Measurements from ENCODE around the gene PIK3CG.

PIK3CG gene

DNA sequence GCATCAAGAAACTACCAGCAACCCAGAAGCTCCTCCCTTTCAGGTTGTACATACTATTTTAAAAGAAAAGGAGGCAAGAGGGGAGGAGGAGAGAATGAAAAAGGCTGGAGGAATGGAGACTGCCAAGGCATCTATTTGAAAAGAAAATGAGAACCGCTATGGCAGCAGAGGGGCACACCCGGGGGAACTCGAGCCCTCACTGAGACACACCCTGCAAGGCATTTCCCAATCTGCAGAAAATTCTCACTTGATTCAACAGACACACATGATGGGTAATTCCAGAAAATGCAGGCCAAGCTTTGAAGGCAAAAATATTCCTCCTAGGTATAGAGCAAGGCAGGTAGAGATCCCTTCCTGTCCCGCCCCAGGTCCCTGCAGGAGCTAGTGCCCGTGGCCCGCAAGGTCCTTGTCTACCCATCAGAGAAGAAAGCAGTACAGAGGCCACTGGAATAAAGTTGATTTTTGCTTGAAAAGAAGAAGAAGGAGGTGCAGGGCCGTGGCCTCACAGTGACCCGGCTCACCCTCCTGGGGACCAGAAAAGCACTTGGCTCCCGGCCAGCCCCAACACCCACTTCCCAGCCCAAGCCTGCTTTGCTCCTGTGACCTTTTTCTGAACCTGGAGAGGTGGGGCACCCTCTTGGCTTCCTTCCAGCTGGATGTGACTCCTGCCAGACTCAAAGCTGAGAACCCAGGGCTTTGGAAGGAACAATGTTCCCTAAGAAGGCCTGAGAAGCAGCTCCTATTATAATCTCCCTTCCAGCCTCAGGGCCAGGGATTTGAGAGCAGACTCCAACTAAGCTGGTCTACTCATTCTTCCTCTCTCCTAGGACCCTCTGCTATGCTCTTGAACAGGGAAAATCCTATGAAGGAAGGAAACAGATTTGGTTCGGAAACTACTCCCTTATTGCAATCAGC lies 6.2 kb upstream of the PIK3CG start:
- DNase-seq (ENCODE audit: low read depth in 2 of 2, low spot score in 1 of 2): no peak

GRCh38 chr7:106862317-106863089 lies 2.6 kb upstream of the PIK3CG start:
- DNase-seq (ENCODE audit: low read depth in 2 of 2, low spot score in 1 of 2): no peak

- no peak for DNase-seq (ENCODE audit: low read depth in 2 of 2, low spot score in 1 of 2)
Measured at GRCh38 chr7:106863274-106863997, 1.6 kb upstream of the PIK3CG start.

DNA sequence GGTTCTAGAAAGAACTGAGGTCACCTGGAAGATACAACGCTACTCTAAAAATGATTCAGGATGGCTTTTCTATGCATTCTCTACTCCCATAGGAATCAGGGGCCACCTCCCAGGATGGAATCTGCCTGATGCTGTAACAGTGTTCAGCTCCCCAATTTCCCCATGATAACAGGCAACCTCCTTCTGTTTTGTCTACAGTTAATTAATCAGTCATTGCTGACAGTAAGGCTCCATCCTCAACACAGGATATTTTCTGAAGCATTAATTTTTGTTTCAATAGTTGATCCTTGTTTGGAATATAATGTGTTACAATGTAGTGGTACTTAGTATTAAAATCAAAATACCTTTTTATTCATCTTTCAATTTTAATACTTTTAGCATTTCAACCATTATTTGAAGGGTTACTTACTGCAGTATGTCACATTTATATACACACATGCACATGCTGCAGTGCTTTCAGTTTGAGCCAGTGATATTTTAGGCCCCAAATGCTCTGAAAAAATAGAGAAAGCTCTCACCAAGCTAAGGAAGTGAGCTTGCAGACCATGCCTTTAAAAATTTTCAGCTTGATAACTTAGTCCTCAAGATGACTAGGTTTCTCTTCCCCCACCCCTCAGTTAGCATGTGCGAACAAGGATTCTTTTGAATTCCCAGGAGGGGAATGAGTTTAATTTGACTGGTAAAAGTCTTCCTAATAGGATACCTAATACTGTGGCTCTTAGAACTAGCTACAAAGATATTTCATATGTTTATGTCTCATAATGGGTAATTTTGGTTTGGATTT lies 592 bp upstream of the PIK3CG start:
- DNase-seq (ENCODE audit: low read depth in 2 of 2, low spot score in 1 of 2): no peak

DNA sequence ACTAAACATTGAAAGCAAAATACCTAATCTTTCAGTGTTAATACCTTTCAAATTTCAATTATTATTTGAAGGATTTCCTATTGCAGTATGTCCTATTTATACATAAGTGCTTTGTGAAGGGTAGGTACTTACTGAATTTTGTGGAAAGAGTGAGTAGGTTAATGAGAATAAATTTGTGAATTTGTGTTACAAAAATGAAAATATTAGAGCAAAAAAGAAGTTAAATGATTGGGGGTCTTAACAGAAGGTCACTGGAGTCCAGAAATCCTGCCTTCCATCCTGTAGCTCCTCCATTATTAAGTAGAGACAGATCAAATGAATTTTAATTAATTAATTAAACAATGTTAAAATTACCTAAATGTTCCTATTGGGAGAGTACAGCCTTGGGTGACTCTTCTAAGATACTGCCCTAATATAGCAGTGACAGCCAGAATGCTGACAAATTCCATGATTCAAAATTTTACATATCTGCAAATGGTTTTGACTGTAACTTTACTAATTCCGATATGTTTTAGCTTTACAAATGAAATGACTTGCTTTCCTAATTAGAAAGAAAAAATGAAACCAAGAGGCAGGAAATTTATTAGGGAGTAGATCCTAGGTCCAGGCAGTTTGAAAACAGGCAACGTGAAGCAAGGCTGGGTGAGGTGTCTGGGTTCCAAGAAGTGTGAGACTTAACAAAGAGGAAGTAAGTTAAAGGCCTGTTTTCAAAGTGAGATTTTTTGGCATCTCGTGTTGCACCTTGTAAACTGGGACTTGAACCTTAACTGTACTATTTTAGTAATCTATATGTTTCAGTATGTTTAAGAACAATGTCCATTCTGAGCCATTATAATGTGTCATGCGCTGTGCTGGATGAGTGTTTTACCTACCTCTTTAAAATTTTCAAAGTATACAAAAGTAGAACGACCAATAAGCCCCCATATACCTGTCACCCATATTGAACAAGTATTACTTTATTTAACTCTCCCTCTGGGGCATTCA lies 1.5 kb downstream of the PIK3CG start:
- DNase-seq (ENCODE audit: low read depth in 2 of 2, low spot score in 1 of 2): no peak

DNA sequence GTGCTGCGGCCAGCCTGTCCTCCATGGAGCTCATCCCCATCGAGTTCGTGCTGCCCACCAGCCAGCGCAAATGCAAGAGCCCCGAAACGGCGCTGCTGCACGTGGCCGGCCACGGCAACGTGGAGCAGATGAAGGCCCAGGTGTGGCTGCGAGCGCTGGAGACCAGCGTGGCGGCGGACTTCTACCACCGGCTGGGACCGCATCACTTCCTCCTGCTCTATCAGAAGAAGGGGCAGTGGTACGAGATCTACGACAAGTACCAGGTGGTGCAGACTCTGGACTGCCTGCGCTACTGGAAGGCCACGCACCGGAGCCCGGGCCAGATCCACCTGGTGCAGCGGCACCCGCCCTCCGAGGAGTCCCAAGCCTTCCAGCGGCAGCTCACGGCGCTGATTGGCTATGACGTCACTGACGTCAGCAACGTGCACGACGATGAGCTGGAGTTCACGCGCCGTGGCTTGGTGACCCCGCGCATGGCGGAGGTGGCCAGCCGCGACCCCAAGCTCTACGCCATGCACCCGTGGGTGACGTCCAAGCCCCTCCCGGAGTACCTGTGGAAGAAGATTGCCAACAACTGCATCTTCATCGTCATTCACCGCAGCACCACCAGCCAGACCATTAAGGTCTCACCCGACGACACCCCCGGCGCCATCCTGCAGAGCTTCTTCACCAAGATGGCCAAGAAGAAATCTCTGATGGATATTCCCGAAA lies 2.7 kb downstream of the PIK3CG start:
- DNase-seq (ENCODE audit: low read depth in 2 of 2, low spot score in 1 of 2): no peak

DNA sequence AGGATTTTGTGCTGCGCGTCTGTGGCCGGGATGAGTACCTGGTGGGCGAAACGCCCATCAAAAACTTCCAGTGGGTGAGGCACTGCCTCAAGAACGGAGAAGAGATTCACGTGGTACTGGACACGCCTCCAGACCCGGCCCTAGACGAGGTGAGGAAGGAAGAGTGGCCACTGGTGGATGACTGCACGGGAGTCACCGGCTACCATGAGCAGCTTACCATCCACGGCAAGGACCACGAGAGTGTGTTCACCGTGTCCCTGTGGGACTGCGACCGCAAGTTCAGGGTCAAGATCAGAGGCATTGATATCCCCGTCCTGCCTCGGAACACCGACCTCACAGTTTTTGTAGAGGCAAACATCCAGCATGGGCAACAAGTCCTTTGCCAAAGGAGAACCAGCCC lies 3.3 kb downstream of the PIK3CG start:
- DNase-seq (ENCODE audit: low read depth in 2 of 2, low spot score in 1 of 2): no peak

DNA sequence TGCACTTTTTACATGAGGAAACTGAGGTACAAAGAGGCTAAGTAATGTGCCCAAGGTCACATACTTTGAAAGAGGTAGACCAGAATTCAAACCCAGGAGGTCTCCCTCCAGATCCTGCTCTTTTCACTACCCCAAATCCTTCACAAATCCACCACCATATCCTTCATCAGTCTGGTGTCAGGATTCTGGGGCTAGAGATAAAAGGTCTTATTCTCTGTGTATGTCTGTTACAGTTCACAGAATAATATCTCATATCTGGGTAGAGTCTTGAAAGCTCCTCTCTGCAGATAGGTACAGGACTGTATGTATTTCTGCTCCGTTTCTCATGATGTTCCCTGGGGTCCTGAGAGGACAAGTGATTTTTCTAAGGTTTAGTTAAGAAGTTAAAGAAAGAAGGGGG lies 4.9 kb downstream of the PIK3CG start:
- DNase-seq (ENCODE audit: low read depth in 2 of 2, low spot score in 1 of 2): no peak

GRCh38 chr7:106870528-106870927 lies 5.4 kb downstream of the PIK3CG start:
- DNase-seq (ENCODE audit: low read depth in 2 of 2, low spot score in 1 of 2): no peak

GRCh38 chr7:106870983-106871410 lies 5.9 kb downstream of the PIK3CG start:
- DNase-seq (ENCODE audit: low read depth in 2 of 2, low spot score in 1 of 2): no peak

DNA sequence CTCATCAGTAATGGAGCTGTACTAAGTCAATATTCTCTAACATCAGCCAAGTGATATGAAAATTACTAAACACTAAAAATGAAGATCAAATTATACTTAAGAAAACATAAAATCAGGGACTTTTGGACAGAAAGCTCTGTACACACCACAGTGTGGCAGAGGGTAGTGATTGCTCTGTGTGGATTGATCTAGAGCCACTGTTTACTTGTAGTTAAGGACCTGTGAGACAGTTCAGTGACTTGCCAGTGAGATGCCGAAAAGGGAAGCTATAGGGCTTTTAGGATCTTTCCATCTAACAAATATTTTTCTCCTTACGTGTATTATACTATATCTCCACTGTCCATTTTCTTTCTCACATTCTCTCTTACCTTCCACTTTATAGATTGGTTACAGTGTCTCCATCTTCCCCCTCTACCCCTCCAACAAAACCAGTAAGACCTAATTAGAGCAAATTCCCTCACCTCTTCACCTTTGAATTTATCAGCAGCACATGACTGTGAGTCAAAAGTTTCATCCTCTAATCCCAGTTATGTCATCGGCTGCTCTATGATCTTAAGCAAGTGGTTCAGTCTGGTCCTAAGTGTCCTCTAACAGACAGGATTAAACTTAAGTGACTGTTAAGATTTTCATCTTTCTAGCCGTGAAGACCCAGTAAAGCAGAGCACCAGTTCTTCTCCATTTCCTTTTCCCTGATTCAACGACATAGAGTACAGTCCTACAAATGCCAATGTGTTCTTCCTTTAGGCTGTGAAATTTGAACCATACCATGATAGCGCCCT lies 6.9 kb downstream of the PIK3CG start:
- DNase-seq (ENCODE audit: low read depth in 2 of 2, low spot score in 1 of 2): no peak

- DNase-seq (ENCODE audit: low read depth in 2 of 2, low spot score in 1 of 2): no peak
Measured at GRCh38 chr7:106872763-106873162, 7.7 kb downstream of the PIK3CG start.

GRCh38 chr7:106874076-106874475 lies 9.0 kb downstream of the PIK3CG start:
- no peak for DNase-seq (ENCODE audit: low read depth in 2 of 2, low spot score in 1 of 2)

DNA sequence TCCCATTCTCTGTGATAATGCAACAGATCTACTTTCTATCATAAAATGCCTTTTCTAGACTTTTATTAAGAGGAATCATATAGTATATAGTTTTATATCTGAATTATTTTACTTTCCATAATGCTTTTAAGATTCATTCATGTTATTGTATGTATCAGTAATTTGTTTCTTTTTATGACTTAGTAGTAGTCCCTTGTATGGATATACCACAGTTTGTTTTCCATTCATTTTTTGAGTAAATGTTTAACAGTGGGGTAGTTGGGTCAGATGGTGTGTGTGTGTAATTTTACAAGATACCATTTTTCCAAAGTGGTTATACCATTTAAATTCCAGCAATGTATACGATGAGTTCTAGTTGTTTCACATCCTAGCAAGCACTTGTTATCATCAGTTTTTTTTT lies 10.4 kb downstream of the PIK3CG start:
- no peak for DNase-seq (ENCODE audit: low read depth in 2 of 2, low spot score in 1 of 2)

GRCh38 chr7:106878748-106879439 lies 13.8 kb downstream of the PIK3CG start:
- no peak for DNase-seq (ENCODE audit: low read depth in 2 of 2, low spot score in 1 of 2)

GRCh38 chr7:106881984-106882383 lies 16.9 kb downstream of the PIK3CG start:
- DNase-seq (ENCODE audit: low read depth in 2 of 2, low spot score in 1 of 2): no peak

GRCh38 chr7:106883456-106884026 lies 18.5 kb downstream of the PIK3CG start:
- no peak for DNase-seq (ENCODE audit: low read depth in 2 of 2, low spot score in 1 of 2)

Data from stimulated activated CD8-positive, alpha-beta memory T cell treated with anti-CD3 and anti-CD28 coated beads, Interleukin-4, amount 100 ng/mL, for 1 hour (primary cell).